CD4-positive, alpha-beta T cell treated with Interleukin-4 for 4 hours (primary cell): ENCODE results near the gene CPA2.
"Not testable (repeated sequence)": the region's sequence is repeated elsewhere in the genome, so short reads cannot be mapped to it uniquely, and the experiment has no call there.

ENCODE experiments used
- DNase-seq: peaks from one replicate; pipeline ENCODE4 v3.0.0-alpha.2; 2020

CPA2 gene

DNA sequence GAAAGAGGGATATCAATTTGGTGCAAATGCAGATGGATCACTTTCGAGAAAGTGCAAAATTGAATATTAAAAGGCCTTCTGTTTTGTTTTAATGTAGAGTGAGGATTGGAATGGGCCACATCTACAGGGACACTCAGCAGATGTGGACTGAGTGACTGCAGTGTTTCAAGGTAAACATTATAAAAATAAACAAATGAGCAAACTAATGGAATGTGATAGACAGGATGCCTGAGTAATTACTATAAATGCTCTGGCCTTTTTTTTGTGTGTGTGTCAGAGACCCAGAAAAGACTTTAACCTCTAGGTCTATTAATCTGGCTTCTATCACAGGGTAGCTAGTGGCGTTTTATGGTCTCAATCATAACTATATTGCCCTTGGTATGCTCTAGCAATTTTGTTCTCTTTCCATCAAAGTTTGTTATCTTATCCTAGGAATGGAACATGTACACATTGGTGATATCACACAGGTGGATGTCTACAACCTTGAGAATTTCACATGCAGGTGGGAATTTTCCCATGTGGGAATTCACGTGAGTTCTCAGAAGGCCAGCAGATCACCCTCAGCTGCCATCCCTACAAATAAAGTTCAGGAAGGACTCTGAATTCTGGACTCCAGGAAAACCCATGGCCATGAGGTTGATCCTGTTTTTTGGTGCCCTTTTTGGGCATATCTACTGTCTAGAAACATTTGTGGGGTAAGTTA lies at the start of gene CPA2:
Gene CPA2 (plus strand): TSS at position 606 of the 703 bp plus-strand sequence. CDS start 19 bp downstream, at position 625.
- no peak for DNase-seq

DNA sequence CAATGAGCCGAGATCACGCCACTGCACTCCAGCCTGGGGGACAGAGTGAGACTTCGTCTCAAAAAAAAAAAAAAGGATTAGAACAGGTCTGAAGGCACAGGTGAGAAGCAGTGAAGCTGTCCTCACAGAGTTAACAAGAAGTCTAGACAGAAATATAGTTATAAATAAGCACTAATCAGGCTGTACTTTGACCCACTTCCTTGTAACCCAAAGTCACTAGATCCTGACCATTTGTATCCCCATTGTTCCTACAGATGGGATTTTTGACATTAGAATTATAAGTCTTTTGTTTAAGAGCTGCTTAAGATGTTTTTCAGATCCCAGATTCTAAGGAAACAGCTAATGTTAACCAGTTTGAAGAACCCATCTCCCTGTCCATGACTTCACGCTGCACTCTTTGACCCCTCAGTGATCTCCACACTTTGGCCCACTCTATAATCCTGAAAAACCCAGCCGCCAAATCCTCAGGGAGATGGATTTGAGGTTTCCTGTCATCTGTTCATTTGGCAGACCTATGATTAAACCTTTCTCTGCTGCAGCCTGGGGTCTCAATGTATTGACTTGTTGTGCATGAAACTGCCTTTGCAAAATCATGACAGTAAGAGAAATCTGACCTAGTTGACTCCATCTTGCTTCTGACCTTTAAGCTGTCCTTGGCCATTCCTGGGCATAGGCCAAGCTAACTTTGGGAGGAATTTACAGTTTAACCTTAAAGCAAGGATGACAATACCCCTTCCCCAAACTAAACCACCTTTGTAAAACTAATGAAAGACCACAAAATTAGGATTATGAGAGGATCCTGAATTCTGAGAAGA lies 47.6 kb upstream of the CPA2 start:
- DNase-seq: no peak

DNA sequence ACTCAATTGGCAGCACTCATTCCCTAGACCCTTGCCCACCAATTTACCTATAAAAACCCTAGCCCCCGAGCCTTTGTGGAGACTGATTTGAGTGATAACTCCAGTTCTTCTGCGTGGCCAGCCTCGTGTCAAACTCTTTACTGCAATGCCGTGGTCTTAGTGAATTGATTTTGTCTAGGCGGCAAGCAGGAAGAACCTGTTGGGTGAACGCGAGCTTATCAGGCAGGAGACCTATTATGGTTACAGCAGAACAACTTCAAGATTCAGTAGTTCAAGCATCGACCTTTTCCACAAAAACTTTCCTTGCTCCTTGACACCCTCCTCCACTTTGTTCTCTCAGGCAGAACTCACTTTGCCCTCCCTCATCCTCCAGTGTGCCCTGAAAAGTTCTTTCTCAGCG lies 46.8 kb upstream of the CPA2 start:
- DNase-seq: no peak

DNA sequence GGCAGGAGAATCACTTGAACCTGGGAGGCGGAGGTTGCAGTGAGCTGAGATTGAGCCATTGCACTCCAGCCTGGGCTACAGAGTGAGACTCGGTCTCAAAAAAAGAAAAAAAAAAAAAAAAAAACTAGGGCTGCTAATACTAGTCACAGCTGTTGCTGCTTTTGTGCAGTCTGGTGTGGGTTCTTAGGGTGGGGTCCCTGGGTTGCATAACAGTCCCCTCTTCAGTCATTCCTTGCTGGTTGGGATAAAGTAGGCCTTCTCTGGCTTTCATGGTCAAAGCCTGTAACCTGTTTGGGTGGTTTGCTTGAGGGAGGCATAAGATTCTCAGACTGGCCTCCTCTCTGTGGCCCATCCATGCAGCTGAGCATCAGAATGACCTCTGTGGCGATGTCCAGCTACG lies 44.9 kb upstream of the CPA2 start:
- no peak for DNase-seq

DNA sequence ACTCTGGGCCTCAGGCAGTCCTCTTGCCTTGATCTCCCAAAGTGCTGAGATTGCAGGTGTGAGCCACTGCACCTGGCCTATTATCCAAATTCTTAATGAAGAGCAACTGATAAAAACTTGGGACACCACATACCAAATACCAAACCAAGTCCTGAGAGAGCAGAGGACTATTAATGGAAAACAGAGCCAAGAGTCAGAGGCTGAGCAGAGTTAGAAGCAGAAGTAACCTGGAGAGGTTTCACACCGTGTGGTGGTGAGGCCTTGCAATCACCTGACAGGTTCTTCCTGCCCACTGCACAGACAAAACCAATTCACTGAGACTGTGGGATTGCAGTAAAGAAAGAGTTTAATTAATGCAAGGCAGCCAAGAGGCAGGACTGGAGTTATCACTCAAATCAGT lies 43.0 kb upstream of the CPA2 start:
- DNase-seq: no peak

DNA sequence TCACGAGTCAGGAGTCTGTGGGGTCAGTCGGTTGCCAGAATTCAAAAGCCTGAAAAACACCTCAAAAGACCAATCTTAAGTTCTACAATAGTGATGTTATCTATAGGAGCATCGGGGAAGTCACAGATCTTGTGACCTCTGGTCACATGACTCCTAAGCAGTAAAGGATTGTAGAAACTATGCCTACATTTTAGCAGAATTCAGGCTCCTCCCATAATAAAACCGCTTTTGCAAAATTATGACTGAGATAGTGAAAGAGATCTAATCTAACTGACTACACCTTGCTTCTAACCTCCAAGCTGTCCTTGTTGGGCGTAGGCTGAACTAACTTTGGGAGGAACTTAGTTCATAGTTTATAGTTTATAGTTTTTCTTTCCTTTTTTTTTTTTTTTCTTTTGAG lies 42.5 kb upstream of the CPA2 start:
- DNase-seq: no peak

DNA sequence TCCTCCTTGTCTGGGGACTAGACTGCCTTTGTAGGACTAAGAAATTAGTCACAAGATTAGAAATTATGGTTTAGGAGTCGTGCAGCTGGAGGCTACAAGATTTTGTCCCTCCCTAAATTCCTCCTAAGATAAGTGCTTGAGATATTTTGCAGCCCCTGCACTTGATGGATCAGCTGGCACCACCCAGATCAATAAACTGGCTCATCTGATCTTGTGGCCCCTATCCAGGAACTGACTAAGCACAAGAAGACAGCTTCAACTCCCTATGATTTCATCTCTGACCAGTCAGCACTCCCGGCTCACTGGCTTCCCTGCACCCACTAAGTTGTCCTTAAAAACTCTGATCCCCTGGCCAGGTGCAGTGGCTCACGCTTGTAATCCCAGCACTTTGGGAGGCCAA lies 41.7 kb upstream of the CPA2 start:
- not testable (repeated sequence) for DNase-seq

DNA sequence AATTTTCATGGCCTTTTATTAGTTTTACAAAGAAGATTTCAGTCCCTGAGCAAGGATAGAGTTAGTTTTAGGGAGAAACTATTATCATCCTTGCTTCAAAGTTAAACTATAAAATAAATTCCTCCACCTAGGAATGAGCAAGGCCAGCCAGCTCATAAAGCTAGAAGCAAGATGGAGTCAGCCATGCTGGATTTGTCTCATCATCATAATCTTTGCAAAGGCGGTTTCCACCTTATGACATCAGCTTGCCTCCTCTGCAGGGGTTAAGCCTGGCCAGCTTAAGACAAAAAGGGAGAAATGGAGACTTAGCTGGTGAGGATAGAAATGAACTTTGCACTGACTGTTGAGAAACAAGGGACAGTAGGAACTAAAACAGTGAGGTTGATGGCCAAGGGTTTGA lies 40.3 kb upstream of the CPA2 start:
- no peak for DNase-seq

DNA sequence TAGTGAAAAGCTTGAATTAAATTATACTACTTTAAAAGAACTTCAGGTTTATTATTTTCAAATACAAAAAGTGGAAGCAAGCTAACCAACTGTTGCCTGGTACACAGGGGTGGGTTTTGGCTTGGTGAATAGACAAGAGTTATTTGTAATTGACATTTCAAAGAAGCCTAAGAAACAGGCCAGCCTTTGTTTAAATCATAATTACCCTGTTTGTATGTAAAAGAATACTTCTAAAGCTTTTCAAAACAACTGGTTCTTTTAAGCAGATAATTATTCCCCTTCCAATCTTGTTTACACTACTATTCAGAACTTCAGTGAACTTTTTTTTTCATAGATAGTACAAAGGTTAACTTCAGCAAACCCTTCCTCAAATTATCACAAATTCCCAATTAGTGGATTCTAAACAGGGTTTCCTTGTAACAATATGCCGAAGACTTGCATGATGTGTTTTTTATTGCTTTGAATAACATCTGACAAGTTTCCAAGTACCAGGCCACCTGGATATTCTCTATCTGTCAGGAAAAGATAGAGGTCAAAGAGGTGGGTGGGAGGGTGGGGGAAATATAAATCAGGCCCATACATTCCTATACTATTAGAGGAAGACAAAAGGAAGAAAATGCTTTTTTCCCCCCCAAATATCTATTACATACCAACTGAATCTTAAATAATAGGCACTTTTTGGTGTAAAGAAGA lies 38.6 kb upstream of the CPA2 start:
- DNase-seq: no peak

DNA sequence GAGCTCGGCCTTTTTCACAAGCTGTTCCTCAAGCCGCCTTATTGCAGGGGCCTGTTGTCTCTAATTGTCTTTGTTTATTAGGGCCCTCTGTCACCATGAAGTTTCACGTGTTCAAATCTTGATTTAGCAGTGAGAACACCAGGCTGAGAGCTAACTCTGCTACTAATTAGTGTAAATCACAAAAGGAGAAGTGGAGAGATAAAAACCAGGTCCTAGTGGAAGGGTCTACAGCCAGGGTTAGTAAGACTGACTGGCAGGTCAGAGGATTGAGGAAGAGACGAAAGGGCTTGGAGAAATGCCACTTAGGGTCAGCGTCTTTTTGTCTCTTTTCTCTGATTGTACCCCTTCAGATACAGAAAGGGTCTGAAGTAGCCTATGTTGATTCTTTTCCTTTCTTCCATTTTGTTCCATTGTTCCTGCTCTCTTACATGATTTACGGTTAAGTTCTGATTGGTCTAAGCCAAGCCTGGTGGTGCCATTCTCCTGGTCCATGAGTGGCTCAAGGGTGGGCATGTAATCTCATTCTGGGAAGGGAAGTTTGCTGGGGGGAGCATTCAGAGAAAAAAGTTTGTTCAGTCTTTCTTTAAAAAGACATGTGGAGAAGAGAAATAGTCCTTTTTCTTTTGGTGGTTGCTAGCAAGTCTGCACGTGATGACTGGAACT lies 37.7 kb upstream of the CPA2 start:
- no peak for DNase-seq

DNA sequence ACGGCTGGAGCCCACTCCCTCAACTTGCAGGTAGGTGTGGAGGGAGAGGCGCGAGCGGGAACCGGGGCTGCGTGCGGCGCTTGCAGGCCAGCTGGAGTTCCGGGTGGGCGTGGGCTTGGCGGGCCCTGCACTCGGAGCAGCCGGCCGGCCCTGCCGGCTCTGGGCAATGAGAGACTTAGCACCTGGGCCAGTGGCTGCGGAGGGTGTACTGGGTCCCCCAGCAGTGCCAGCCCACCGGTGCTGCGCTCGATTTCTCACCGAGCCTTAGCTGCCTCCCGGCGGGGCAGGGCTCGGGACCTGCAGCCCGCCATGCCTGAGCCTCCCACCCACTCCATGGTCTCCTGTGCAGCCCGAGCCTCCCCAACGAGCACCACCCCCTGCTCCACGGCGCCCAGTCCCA lies 36.7 kb upstream of the CPA2 start:
- DNase-seq: not testable (repeated sequence)

DNA sequence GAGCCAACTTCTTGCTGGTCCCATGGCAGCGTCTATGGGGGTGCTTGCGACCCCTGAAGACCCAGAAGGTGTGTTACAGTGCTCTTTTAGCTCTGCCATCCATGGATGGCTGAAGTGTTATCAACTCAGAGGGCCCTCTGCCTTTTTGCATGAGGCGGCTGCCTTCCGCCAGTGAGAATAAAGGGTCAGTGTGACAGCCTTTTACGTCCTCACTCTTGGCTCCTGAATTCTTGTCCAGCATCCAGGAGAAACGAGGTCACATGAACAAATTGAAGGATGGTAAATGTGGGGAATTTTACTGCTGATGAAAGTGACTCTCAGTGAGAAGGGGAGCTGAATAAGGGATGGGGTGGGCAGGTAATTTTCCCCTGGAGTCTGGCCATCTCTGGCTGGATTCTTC lies 34.9 kb upstream of the CPA2 start:
- no peak for DNase-seq

DNA sequence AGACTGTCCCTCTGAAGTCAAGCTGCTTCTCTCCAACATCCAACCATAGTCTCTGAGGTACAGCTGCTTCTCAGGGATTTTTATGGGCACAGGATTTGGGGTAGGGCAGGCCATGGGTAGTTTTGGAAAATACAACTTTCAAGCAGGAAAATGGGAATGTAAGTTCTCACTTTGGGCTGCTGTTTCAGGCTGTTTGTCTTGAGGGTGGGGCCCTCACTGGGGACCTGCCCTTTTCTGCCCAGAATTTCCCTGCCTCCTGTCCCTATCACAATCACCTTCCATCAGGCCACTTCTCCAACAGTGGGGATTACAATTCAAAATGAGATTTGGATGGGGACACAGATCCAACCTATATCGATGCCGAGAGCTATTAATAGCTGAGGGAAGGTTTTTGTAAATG lies 34.5 kb upstream of the CPA2 start:
- no peak for DNase-seq

DNA sequence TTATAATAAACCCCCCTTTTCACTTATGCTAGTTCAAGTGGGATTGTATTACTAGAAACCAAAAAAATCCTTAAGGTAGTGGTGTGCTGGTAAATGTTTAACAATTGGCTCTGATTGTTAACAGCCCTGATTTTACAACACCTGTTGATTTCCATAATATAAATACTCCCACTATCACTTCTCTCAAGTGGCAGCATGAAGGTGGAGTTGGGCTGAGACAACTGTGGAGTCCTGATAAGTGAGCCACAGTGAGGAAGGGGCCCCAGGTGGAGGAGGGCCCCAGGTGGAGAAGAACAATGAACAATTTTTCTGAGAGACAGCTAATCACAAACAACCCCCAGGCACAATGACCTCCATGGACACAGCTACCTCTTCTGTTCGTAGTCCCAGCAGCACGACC lies 32.6 kb upstream of the CPA2 start:
- DNase-seq: no peak

DNA sequence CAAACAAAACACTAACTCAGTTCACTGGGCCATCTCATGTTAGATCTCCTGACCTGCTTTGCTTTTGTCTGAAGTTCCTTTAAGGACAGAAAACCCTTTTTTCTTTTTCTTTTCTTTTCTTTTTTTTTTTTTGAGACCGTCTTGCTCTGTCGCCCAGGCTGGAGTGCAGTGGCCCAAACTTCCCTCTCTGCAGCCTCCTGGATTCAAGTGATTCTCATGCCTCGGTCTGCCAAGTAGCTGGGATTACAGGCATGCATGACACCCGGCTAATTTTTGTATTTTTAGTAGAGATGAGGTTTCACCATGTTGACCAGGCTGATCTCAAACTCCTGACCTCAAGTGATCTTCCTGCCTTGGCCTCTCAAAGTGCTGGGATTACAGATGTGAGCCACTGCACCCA lies 30.3 kb upstream of the CPA2 start:
- not testable (repeated sequence) for DNase-seq

DNA sequence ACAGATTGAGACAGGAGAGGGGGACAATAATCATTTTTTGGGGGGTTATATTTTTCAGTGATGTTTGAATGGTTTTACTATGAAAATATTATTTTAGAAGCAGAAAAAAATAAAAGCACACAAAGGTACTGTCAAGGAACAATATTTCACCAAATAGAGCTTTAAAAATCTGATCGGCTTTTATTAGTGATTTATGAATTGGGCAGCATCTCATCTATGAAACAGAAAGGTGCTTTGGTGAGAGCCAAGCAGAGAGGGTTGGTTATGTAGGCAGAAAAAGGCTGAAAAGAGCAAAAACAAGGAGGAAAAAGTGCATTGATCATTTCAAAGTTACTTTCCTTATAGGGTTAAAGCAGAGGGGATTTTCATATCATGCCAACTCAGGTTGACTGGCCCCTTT lies 26.4 kb upstream of the CPA2 start:
- DNase-seq: no peak

DNA sequence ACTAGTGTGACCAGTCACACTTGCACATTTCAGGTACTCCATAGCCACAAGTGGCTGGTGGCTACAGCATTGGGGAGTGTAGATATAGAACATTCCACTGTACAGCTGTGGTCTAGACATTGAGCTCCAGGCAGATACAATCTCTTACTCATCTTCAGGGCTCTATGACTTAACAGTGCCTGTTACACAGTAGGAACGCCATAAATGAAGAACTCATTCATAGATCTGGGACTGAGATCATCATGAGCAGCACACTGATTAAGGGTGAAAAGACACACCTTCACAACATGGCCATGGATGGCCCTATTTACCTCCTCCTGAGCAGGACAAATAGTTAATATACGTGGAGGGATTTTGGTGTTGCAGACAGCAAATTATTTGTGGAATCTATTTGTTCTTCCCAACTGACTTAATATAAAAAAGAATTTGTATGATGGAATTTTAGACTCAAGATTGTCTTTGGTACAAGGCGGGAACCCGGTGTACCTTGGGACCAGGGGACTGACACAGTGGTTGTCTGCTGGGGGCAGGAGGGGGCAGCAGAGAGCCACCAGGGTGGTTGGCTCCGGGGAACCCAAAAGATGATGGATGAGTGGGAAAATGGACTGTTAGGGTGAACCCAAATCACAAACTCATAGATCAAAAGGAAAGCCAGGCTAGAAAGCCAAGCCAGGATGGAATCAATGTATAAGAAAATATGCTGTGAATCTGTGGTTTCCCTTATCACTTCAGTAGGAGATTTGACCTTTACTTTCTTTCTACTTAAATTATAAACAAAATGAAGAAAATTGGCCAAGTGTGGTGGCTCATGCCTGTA lies 24.3 kb upstream of the CPA2 start:
- DNase-seq: peak; percentile 20

DNA sequence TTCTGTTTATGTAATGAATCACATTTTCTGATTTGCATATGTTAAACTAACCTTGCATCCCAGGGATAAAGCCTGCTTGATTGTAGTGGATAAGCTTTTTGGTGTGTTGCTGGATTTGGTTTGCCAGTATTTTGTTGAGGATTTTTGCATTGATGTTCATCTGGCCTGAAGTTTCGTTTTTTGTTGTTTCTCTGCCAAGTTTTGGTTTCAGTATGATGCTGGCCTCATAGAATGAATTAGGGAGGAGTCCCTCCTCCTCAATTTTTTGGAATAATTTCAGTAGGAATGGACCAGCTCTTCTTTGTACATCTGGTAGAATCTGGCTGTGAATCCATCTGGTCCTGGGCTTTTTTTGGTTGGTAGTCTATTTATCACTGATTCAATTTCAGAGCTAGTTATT lies 23.2 kb upstream of the CPA2 start:
- DNase-seq: not testable (repeated sequence)

DNA sequence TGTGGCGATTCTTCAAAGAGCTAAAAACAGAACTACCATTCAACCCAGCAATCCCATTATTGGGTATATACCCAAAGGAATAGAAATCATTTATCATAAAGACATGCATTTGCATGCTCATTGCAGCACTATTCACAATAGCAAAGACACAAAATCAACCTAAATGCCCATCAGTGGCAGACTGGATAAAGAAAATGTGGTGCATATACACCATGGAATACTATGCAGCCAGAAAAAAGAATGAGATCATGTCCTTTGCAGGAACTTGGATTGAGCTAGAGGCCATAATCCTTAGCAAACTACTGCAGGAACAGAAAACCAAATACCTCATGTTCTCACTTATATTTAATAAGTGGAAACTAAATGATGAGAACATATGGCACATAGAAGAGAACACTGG lies 20.2 kb upstream of the CPA2 start:
- not testable (repeated sequence) for DNase-seq

DNA sequence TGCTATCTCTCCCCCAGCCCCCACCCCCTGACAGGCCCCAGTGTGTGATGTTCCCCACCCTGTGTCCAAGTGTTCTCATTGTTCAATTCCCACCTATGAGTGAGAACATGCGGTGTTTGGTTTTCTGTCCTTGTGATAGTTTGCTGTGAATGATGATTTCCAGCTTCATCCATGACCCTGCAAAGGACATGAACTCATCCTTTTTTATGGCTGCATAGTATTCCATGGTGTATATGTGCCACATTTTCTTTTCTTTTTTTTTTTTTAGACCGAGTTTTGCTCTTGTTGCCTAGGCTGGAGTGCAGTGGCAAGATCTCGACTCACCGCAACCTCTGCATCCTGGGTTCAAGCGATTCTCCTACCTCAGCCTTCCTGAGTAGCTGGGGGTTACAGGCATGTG lies 17.8 kb upstream of the CPA2 start:
- not testable (repeated sequence) for DNase-seq

DNA sequence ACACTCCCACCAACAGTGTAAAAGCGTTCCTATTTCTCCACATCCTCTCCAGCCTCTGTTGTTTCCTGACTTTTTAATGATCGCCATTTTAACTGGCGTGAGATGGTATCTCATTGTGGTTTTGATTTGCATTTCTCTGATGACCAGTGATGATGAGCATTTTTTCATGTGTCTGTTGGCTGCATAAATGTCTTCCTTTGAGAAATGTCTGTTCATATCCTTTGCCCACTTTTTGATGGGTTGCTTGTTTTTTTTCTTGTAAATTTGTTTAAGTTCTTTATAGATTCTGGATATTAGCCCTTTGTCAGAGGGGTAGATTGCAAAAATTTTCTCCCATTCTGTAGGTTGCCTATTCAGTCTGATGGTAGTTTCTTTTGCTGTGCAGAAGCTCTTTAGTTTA lies 17.0 kb upstream of the CPA2 start:
- DNase-seq: not testable (repeated sequence)

DNA sequence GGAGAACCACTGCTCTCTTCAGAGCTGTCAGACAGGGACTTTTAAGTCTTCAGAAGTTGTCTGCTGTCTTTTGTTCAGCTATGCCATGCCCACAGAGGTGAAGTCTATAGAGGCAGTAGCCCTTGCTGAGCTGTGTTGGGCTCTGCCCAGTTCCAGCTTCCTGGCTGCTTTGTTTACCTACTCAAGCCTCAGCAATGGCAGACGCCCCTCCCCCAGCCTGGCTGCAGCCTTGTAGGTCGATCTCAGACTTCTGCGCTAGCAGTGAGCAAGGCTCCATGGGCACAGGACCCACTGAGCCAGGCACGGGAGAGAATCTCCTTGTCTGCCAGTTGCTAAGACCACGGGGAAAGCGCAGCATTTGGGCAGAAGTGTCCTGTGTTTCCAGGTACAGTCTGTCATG lies 12.1 kb upstream of the CPA2 start:
- DNase-seq: no peak
